ENCODE data around the gene LRRC3. TPM values are rescaled to one million over a fixed set of nuclear protein-coding genes. Genes with fewer than 3 reads are reported as not detected.

Gene LRRC3
- total and polyA plus RNA-seq, 2 of the 4 experiments (the other 2 are of a cell fraction) = under 0.01 to 0.38 TPM

- intact Hi-C loops (cut with micrococcal nuclease) = no loop called here
- POLR2A ChIA-PET (ENCODE audit: unreplicated experiment) = no interaction called here
Observed at GRCh38 chr21:44507673-44508425, 52.5 kb downstream of the LRRC3 start.

More at GRCh38 chr21:44507673-44508425, 52.5 kb downstream of the LRRC3 start:
- Histone ChIP-seq H3K9ac (ENCODE audit: low read depth, low read length) (no peak overlapping the region), H3K9me1 (ENCODE audit: insufficient read depth, low read length) (no peaks in the 10 kb centered on the region), H4K91ac (ENCODE audit: insufficient read depth, low read depth, low read length) (no peak overlapping the region), H3K4me1 (ENCODE audit: control insufficient read depth, insufficient read depth, low read length) (no peaks in the 10 kb centered on the region), H3K4ac (ENCODE audit: low read depth, low read length) (no peak overlapping the region), H2AK9ac (replicated peaks; ENCODE audit: low read depth, low read length, poor library complexity) (no peak overlapping the region), H3K36me3 (ENCODE audit: control insufficient read depth, insufficient read depth, low read length) (no peaks in the 10 kb centered on the region), H4K8ac (ENCODE audit: low read depth in 2 of 2, low read length in 2 of 2) (no peak overlapping the region), H2BK20ac (ENCODE audit: low read depth, low read length) (no peak overlapping the region), H3K9me3 (ENCODE audit: control insufficient read depth, insufficient read depth, low read length) (no peaks in the 10 kb centered on the region), H4K20me1 (ENCODE audit: insufficient read depth, low read length) (no peaks in the 10 kb centered on the region), H2AK5ac (ENCODE audit: low read depth, low read length) (no peak overlapping the region), H3K18ac (ENCODE audit: low read depth, low read length) (no peak overlapping the region), H3K4me3 (ENCODE audit: insufficient read depth, low read depth, low read length) (no peak overlapping the region), H3K14ac (replicated peaks; ENCODE audit: low read depth, low read length) (no peak overlapping the region), H2BK120ac (ENCODE audit: low read depth, low read length) (no peak overlapping the region), H3K27ac (ENCODE audit: insufficient read depth, low read length) (no peak overlapping the region), H2BK5ac (ENCODE audit: low read depth, low read length, poor library complexity, severe bottlenecking) (no peak overlapping the region), H3K23ac (ENCODE audit: low read depth, low read length) (no peak overlapping the region), H3K4me2 (ENCODE audit: low read depth, low read length) (no peak overlapping the region), H2AFZ (replicated peaks; ENCODE audit: low read length, poor library complexity) (no peak overlapping the region), H2BK15ac (ENCODE audit: low read depth, low read length) (no peak overlapping the region), H3K79me1 (ENCODE audit: low read depth in 1 of 2, low read length in 2 of 2) (no peaks in the 10 kb centered on the region), H3K56ac (ENCODE audit: extremely low read depth, insufficient read depth, low read length) (no peak overlapping the region), H4K5ac (ENCODE audit: low read depth, low read length) (no peak overlapping the region), H3K27me3 (ENCODE audit: control insufficient read depth, insufficient read depth, low read length) (peaks cover 23% of the 10 kb centered on the region)
- CTCF ChIA-PET = no interaction called here
- TF ChIP-seq MAZ (IDR thresholded peaks at IDR 0.05; ENCODE audit: borderline replicate concordance, low read depth, low read length) (no peak), RCOR1 (IDR thresholded peaks at IDR 0.05; ENCODE audit: insufficient replicate concordance, low read length) (no peak), NFE2L2 (IDR thresholded peaks at IDR 0.05; ENCODE audit: low read depth, low read length) (no peak), MXI1 (IDR thresholded peaks at IDR 0.05; ENCODE audit: borderline replicate concordance, low read depth, low read length) (no peak), POLR2A (IDR thresholded peaks at IDR 0.05; ENCODE audit: low read depth, low read length) (no peak), CHD1 (IDR thresholded peaks at IDR 0.05; ENCODE audit: low read depth, low read length) (no peak), ELK1 (IDR thresholded peaks at IDR 0.05; ENCODE audit: borderline replicate concordance, low read depth, low read length) (no peak), BHLHE40 (IDR thresholded peaks at IDR 0.05; ENCODE audit: low read depth, low read length) (no peak), RAD21 (IDR thresholded peaks at IDR 0.05; ENCODE audit: low read length) (no peak), CEBPB (IDR thresholded peaks at IDR 0.05; ENCODE audit: low read depth, low read length) (no peak), RFX5 (IDR thresholded peaks at IDR 0.05; ENCODE audit: low read depth, low read length) (no peak), FOS (IDR thresholded peaks at IDR 0.05; ENCODE audit: low read depth, low read length) (no peak), SMC3 (IDR thresholded peaks at IDR 0.05; ENCODE audit: low read depth, low read length) (no peak), CTCF (conservative IDR thresholded peaks at IDR 0.05; ENCODE audit: low read depth, low read length) (no peak), MAFK (IDR thresholded peaks at IDR 0.05; ENCODE audit: low read depth, low read length) (no peak)
- TF ChIP-seq, protein P1, sequence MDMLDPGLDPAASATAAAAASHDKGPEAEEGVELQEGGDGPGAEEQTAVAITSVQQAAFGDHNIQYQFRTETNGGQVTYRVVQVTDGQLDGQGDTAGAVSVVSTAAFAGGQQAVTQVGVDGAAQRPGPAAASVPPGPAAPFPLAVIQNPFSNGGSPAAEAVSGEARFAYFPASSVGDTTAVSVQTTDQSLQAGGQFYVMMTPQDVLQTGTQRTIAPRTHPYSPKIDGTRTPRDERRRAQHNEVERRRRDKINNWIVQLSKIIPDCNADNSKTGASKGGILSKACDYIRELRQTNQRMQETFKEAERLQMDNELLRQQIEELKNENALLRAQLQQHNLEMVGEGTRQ (IDR thresholded peaks at IDR 0.05; ENCODE audit: low read depth, low read length) = no peak
- dilution Hi-C loops (cut with HindIII; ENCODE audit: low sequenced_read_pairs, unreplicated experiment) = no loop called here
- no peak for DNase-seq
- ATAC-seq (ENCODE audit: low read depth) = no peak
- 78% methylated on average over 14 of the region's 26 CpGs; no CpG with 5 or more reads in 1 of the 2 experiments for WGBS, 2 experiments (ENCODE audit: extremely low coverage in 2 of 2, insufficient read length in 1 of 2)
- in situ Hi-C loops (cut with MboI; ENCODE audit: low sequenced_read_pairs) = loop anchor here (25.0 kb wide), 1 partner anchor 429 kb away; the partner anchor contains the start of gene SLX9
- no TSS peak for BruUV-seq (replicated peaks)

Data from IMR-90 (cell line).